ENCODE measurements around the gene UST.

Gene UST

DNA sequence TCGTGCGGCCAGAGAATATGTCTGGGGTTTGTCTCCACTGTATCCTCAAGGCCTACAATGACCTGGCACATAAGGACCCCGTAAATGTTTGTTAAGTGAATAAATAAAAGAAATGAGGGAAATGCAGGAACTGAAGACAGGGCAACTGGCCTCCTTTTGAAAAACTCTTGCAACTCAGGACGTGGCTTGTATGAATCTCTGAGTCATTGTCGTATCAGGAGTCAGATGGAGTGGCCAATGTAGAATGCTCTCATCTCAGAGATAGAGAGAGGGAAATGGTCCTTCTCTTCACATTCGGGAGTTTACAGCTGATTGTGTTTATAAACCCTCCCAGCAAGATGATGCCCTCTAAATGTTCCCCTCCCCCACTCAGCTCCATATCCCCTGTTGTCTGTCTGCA lies 57.1 kb downstream of the UST start:
- TF ChIP-seq, protein P1, sequence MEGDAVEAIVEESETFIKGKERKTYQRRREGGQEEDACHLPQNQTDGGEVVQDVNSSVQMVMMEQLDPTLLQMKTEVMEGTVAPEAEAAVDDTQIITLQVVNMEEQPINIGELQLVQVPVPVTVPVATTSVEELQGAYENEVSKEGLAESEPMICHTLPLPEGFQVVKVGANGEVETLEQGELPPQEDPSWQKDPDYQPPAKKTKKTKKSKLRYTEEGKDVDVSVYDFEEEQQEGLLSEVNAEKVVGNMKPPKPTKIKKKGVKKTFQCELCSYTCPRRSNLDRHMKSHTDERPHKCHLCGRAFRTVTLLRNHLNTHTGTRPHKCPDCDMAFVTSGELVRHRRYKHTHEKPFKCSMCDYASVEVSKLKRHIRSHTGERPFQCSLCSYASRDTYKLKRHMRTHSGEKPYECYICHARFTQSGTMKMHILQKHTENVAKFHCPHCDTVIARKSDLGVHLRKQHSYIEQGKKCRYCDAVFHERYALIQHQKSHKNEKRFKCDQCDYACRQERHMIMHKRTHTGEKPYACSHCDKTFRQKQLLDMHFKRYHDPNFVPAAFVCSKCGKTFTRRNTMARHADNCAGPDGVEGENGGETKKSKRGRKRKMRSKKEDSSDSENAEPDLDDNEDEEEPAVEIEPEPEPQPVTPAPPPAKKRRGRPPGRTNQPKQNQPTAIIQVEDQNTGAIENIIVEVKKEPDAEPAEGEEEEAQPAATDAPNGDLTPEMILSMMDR (IDR thresholded peaks at IDR 0.05): no peak
- no peak for DNase-seq
- Mint-ChIP-seq H3K4me3 (no peak overlapping the region), H3K27ac (no peak overlapping the region), H3K27me3 (ENCODE audit: low read depth, poor library complexity) (no peaks in the 10 kb centered on the region), H3K4me1 (peaks cover 19% of the 10 kb centered on the region), H3K9me3 (peaks cover 19% of the 10 kb centered on the region), H3K36me3 (ENCODE audit: low read depth) (peaks cover 35% of the 10 kb centered on the region)

DNA sequence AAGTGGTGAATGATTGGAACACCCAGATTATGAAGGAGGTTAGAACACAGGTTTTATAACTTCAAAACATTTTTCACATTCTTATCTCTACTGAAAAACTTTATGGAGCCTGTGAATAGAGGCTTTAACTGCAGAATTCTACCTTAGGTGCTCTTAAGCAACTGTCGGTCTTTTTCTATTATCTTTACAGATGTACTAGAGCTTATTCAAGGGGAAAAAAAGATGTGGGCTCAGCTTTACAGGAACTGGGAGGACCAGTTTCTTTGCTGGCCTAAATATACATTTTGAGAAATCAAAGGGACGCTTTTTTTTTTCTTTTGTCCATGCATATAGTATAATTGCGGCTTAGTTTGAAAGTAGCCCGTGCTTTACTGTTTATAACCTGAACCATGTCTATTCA lies 58.9 kb downstream of the UST start:
- Mint-ChIP-seq H3K4me3 (no peak overlapping the region), H3K36me3 (ENCODE audit: low read depth) (peaks cover 33% of the 10 kb centered on the region), H3K9me3 (peaks cover 12% of the 10 kb centered on the region), H3K27me3 (ENCODE audit: low read depth, poor library complexity) (no peaks in the 10 kb centered on the region), H3K4me1 (peaks cover 19% of the 10 kb centered on the region), H3K27ac (no peak overlapping the region)
- no peak for DNase-seq
- TF ChIP-seq, protein P1 (IDR thresholded peaks at IDR 0.05): no peak

DNA sequence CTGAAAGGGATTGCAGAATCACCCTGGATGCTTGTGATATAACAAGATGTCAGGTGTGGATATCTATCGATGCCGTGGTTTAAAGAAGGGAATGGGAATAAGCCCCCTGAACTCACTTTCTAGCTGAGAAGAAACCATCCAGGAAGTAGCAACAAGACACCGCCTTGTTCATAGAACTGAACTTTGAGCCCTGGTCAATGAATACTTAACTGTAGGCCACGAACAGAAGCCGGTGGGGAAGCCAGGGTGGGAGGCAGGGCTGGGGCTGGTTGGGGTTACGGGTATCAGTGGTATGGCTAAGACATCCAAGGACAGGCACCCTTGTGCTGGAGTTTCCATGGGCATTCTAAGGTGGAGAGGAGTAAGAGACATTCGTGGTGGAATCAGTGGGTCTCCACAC lies 61.0 kb downstream of the UST start:
- Mint-ChIP-seq H3K4me1 (peaks cover 19% of the 10 kb centered on the region), H3K27me3 (ENCODE audit: low read depth, poor library complexity) (peaks cover 3% of the 10 kb centered on the region), H3K9me3 (peaks cover 12% of the 10 kb centered on the region), H3K36me3 (ENCODE audit: low read depth) (peaks cover 43% of the 10 kb centered on the region), H3K27ac (no peak overlapping the region), H3K4me3 (no peak overlapping the region)
- no peak for DNase-seq
- TF ChIP-seq, protein P1 (IDR thresholded peaks at IDR 0.05): no peak

DNA sequence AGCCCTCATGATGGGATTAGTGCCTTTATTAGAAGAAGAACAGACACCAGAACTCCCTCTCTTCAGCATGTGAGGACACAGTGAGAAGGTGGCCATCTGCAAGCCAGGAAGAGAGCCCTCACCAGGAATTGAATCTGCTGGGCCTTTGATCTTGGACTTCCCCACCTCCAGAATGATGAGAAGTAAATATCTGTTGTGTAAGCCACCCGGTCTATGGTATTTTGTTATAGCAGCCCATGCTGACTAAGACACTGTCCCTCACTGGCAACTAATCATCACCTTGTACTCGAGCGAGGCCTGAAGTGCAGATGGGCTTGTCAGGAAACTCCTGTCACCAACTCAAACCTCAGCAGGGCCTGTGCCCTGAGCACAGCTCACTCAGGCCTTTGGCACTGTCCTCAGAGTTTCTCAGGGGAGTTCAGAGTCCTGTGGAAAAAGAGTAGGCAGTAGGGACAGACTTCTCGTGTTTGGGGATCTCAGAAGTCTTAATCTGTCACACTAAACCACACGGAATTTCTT lies 62.0 kb downstream of the UST start:
- H3K4me3 Mint-ChIP-seq: no peak overlapping the region
- H3K27ac Mint-ChIP-seq: no peak overlapping the region
- TF ChIP-seq, protein P1 (IDR thresholded peaks at IDR 0.05): no peak
- no peak for DNase-seq
- peaks cover 19% of the 10 kb centered on the region for H3K9me3 Mint-ChIP-seq
- peaks cover 44% of the 10 kb centered on the region for H3K36me3 Mint-ChIP-seq (ENCODE audit: low read depth)
- peaks cover 3% of the 10 kb centered on the region for H3K27me3 Mint-ChIP-seq (ENCODE audit: low read depth, poor library complexity)
- H3K4me1 Mint-ChIP-seq: peaks cover 17% of the 10 kb centered on the region

DNA sequence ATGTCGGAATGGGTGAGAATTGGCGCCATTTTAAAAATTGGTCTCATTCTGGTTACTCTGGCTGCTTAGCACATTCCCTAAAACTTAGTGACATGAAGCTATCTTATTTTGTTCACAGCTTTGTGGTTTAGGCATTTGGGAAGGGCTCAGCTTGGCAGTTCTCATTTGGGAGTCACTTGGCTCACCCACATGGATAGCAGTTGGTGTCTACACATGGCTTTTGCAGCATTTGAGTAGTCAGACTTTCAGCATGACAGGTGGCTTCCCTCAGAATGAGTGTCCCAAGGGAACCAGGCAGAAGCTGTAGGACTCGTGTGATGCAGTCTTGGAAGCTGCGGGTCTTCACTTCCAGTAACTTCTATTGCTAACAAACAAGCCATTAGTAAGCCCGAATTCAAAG lies 64.6 kb downstream of the UST start:
- peaks cover 66% of the 10 kb centered on the region for H3K36me3 Mint-ChIP-seq (ENCODE audit: low read depth)
- H3K4me3 Mint-ChIP-seq: no peak overlapping the region
- TF ChIP-seq, protein P1 (IDR thresholded peaks at IDR 0.05): no peak
- no peak for DNase-seq
- H3K27ac Mint-ChIP-seq: no peak overlapping the region
- H3K4me1 Mint-ChIP-seq: peaks cover 22% of the 10 kb centered on the region
- H3K27me3 Mint-ChIP-seq (ENCODE audit: low read depth, poor library complexity): peaks cover 3% of the 10 kb centered on the region
- peaks cover 39% of the 10 kb centered on the region for H3K9me3 Mint-ChIP-seq

DNA sequence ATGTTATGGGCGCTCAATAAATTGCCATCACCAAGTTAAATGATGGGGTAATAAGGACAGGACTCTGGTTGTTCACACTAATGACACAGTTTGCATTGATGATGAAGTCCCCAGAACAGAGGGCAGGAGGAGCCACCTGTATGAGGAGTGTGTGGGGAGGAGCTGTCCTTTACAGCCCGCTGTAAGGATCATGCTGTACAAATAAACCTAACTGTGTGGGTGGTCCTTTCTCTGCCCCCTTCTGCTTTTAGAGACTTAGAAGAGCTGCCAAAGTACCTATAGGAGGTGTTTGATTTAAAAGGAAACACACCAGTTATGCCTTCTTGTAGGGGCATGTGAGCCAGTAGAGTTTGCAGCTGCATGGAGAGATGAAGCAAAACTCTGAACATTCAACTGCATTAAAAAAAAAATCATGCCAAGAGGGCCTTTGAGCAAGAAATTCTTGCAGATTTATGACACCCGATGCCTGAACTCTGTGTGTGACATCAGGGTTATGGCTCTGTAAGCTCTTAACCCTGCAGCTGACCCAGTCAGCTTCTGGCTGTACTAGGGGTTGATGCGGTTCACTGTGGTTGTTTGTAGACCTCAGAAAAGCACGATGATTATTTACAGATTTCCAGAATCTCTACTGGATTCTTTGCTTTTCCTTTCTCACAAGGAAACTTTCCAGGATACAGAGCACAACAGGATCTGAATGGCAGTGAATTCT lies 67.4 kb downstream of the UST start:
- Mint-ChIP-seq H3K4me3 (no peak overlapping the region), H3K9me3 (peaks cover 39% of the 10 kb centered on the region), H3K27ac (peak overlapping the region; percentile 41)

More for the DNA sequence above, 67.4 kb downstream of the UST start:
- DNase-seq: no peak
- TF ChIP-seq, protein P1 (IDR thresholded peaks at IDR 0.05): no peak
- H3K36me3 Mint-ChIP-seq (ENCODE audit: low read depth): peaks cover 44% of the 10 kb centered on the region
- peaks cover 32% of the 10 kb centered on the region for H3K4me1 Mint-ChIP-seq
- peaks cover 3% of the 10 kb centered on the region for H3K27me3 Mint-ChIP-seq (ENCODE audit: low read depth, poor library complexity)

Data from nephron progenitor cell (in vitro differentiated cells).